Measurements from ENCODE around the gene GAS2L3.
A peak's percentile ranks its signal among the peaks of the same experiment; 100 is the strongest.

Gene GAS2L3

DNA sequence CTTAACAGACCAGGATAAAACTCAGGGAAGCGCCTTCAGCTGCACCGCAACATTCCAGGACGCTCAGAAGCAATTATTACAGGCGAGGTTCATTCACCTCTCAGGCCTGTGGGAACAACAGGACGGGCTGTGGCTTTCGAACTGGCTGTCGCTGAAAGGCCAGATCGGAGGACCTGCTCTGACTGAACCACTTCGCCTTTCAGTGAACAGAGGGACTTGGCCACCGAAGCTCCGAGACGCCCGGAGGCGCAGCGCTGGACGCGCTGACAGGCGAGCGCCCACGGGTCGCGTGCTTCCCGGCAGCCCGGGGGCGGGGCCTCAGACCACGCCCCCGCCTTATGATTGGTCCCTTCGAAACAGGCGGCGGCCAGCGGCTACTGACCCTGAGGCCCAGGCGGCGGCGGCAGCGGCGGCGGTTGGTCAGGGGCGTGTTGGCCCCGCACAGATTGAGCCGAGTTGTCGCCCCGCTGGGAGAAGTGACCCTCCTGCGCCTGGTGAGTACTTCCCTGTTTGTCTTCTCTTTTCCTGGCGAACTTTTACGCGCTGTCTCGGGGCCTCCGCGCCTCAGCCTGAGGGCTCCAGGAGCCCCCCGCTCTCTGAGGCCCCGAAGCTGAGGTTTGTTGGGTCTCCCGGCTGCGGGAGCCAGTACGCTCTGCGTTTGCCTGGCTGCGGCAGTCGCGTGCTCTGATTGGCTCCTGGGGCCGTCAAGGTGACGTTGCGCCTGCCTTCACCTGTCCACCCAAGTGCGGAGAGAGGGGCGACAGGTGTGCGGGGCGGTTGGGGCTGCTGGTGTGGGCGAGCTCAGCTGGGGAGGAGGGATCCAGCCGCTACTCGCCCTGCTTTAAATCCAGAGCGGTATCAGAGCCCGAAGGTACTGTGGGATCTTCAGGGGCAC lies at the start of gene GAS2L3:
Gene GAS2L3, plus strand, starts transcription at position 393 of the 895 bp plus-strand sequence. CDS start 21,221 bp downstream, outside the sequence.
- in situ Hi-C loops (cut with HindIII; ENCODE audit: low sequenced_read_pairs) = no loop called here
- peak; percentile 86 for DNase-seq (ENCODE audit: low read depth, low spot score)
- TF ChIP-seq, protein P1, sequence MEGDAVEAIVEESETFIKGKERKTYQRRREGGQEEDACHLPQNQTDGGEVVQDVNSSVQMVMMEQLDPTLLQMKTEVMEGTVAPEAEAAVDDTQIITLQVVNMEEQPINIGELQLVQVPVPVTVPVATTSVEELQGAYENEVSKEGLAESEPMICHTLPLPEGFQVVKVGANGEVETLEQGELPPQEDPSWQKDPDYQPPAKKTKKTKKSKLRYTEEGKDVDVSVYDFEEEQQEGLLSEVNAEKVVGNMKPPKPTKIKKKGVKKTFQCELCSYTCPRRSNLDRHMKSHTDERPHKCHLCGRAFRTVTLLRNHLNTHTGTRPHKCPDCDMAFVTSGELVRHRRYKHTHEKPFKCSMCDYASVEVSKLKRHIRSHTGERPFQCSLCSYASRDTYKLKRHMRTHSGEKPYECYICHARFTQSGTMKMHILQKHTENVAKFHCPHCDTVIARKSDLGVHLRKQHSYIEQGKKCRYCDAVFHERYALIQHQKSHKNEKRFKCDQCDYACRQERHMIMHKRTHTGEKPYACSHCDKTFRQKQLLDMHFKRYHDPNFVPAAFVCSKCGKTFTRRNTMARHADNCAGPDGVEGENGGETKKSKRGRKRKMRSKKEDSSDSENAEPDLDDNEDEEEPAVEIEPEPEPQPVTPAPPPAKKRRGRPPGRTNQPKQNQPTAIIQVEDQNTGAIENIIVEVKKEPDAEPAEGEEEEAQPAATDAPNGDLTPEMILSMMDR (IDR thresholded peaks at IDR 0.05; ENCODE audit: low read depth, low read length) = no peak
- peak within 1 kb of the TSS; percentile 85 for H3K4me3 ChIP-seq (ENCODE audit: low read depth, low read length)

DNA sequence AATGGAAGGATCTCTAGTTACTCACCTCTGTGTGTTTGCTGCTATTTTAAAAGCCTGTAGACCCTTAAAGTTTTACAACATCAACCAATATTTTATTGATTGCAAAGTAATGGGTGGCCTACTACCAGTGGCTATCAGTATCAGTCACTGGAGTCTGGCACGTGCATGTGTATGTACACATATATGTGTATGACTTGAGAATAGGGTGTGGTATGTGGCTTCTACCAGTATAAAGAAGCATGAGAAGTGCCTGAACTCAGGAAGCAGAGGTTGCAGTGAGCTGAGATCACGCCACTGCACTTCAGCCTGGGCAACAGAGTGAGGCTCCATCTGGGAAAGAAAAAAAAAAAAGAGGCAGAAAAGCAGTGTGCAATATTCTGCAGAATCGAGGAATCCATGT lies 45.5 kb upstream of the GAS2L3 start:
- TF ChIP-seq, protein P1 (IDR thresholded peaks at IDR 0.05; ENCODE audit: low read depth, low read length) = no peak
- no peak overlapping the region for H3K4me3 ChIP-seq (ENCODE audit: low read depth, low read length)
- in situ Hi-C loops (cut with HindIII; ENCODE audit: low sequenced_read_pairs) = no loop called here
- DNase-seq (ENCODE audit: low read depth, low spot score) = no peak

DNA sequence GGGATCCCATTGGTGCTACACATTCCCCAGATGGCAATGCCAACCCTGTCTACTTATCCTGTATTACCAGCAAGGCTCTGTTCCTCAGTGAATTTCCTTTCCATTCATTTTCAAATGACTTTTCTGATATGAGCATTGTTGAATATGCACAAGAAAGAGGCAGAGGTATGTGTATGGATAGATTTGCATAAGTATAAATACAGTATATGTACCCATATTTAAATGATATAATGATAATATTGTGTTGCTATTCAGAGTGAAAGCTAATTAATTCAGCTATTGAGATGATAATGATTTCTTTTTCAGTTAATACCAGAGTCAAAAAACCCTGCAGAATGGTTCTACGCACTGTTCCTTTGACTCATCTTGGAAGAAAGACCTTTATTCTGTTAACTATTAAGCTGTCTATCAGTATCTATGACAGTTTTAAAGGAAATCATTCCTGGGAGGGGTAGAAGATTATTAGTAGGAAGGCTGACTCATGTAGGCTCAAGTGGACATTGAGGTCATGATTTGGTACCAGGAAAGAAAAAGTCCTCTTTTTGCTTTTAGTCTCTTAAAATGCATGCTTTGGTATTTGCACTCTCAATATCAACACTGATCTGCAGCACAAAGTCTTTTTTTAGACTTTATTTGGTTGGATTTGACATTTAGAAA lies 44.9 kb upstream of the GAS2L3 start:
- TF ChIP-seq, protein P1 (IDR thresholded peaks at IDR 0.05; ENCODE audit: low read depth, low read length) = no peak
- no peak overlapping the region for H3K4me3 ChIP-seq (ENCODE audit: low read depth, low read length)
- in situ Hi-C loops (cut with HindIII; ENCODE audit: low sequenced_read_pairs) = no loop called here
- no peak for DNase-seq (ENCODE audit: low read depth, low spot score)

DNA sequence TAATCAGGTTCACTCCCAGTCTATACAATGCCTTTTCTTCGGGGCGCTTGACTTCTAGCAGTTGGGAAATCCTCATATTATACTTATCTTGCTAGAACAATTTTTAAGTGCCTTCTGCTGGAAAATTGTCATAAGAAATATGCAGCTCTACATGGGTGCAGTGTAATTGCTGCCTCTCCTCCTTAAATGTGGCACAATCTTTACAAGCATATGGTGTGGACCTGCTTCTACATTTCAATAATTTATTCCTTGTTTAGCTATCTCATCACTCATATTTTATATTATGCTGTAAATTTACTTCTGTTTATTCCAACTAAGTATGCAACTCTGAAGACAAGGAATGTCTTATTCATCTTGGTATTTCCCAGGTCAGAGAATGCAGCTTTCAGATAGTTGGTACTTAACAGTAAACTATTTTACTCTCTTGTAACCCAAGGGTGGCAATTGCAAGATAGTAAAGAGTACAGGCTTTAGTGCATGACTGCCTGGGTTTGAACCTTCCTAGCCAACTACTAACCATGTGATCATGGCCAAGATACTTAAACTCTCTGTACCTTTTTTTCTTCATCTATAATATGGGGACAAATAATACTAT lies 43.6 kb upstream of the GAS2L3 start:
- DNase-seq (ENCODE audit: low read depth, low spot score) = no peak
- in situ Hi-C loops (cut with HindIII; ENCODE audit: low sequenced_read_pairs) = no loop called here
- TF ChIP-seq, protein P1 (IDR thresholded peaks at IDR 0.05; ENCODE audit: low read depth, low read length) = no peak
- H3K4me3 ChIP-seq (ENCODE audit: low read depth, low read length) = no peak overlapping the region

DNA sequence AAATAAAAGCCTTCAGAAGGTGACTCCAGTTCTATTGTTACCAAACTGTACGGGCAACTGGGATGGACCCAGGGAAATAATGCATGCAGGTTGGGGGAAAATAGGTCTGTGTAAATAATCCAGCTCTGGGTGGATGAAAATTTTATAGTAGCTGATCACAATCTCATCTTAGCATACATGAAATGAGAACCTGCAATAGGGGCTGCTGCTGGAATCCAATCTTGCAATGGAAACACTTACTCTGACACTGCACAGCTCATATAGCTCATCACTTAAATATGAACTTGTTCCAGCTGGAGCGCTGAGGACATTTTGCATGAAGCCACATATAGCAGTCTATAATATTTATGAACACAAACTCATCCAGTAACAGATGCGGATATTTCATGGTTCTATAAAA lies 40.1 kb upstream of the GAS2L3 start:
- no peak overlapping the region for H3K4me3 ChIP-seq (ENCODE audit: low read depth, low read length)
- DNase-seq (ENCODE audit: low read depth, low spot score) = no peak
- in situ Hi-C loops (cut with HindIII; ENCODE audit: low sequenced_read_pairs) = no loop called here
- TF ChIP-seq, protein P1 (IDR thresholded peaks at IDR 0.05; ENCODE audit: low read depth, low read length) = no peak

DNA sequence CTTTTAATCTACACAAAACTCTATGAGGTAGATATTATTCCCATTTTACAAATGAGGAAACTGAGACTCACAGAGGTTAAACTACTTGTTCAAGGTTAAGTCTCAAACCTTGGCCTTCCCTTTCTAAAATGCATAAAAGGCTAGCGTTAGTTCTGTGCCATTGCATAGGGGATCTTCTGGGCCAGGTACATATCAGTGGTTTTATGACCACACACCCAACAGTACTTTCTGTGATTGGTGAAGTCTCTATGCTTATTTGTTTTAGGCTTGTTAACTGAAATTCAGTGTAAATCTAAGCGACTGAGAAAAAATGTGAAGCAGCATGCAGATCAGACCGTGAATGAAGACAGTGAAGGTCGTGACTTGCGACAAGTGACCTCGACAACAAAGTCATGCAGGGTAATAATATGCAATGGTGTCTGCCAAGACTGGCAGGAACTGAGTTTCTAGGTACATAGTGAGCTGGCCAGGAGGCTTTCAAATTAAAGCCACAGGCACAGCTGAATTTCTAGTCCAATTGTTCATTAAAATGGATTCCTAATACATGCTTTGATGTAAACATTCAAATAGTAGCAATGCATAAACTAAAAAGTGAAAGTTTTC lies 38.8 kb upstream of the GAS2L3 start:
- H3K4me3 ChIP-seq (ENCODE audit: low read depth, low read length) = no peak overlapping the region
- DNase-seq (ENCODE audit: low read depth, low spot score) = no peak
- TF ChIP-seq, protein P1 (IDR thresholded peaks at IDR 0.05; ENCODE audit: low read depth, low read length) = no peak
- in situ Hi-C loops (cut with HindIII; ENCODE audit: low sequenced_read_pairs) = no loop called here

Data from astrocyte of the spinal cord (primary cell).